ENCODE results near the gene STAB2. TPM values are rescaled to one million over a fixed set of nuclear protein-coding genes. Genes with fewer than 3 reads are reported as not detected.

STAB2 gene
- total RNA-seq, 2 experiments from 2014 or later = not detected

DNA sequence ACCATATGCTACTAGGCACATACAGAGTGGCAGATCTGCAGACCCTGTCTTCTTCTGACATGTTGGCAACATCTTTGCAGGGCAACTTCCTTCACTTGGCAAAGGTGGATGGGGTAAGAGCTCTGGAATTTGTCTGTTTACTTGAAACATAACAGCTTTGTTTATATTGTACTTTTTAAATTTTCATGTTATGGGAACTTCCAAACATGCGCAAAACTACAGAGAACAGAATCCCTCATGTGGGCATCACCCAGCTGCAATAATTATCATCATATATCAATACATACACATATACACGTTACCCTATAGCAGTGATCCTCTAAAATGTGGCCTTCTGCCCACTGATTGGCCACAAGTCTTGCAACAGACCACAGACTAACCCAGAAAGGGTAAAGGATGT is 103.4 kb downstream of the STAB2 start:
- Histone ChIP-seq H3K4me1 (ENCODE audit: insufficient read depth, low read length, poor library complexity, severe bottlenecking) (no peaks in the 10 kb centered on the region), H4K20me1 (ENCODE audit: insufficient read depth, low read length) (no peaks in the 10 kb centered on the region), H3K4me3 (ENCODE audit: low read depth, low read length, poor library complexity, severe bottlenecking) (no peak overlapping the region), H3K27ac (ENCODE audit: low read depth, low read length, poor library complexity, severe bottlenecking) (no peak overlapping the region), H3K9me2 (ENCODE audit: insufficient read depth, low read length) (no peaks in the 10 kb centered on the region), H3K79me2 (ENCODE audit: insufficient read depth, low read depth, low read length) (no peaks in the 10 kb centered on the region), H3K9me3 (ENCODE audit: low read length) (no peaks in the 10 kb centered on the region), H3K4me2 (ENCODE audit: low read length) (no peak overlapping the region), H2AFZ (ENCODE audit: low read length) (no peak overlapping the region), H3K36me3 (ENCODE audit: insufficient read depth, low read length) (no peaks in the 10 kb centered on the region)
- CTCF ChIA-PET (ENCODE audit: unreplicated experiment) = no interaction called here
- TF ChIP-seq EZH2phosphoT487 (IDR thresholded peaks at IDR 0.05; ENCODE audit: borderline replicate concordance, low read depth, low read length) (no peak), CTCF (conservative IDR thresholded peaks at IDR 0.05; ENCODE audit: low read length) (no peak)
- intact Hi-C loops (cut with micrococcal nuclease; ENCODE audit: unreplicated experiment) = no loop called here
- no peak for DNase-seq (ENCODE audit: low spot score)
- BruUV-seq (replicated peaks) = no TSS peak
- POLR2A ChIA-PET = no interaction called here

- no peaks in the 10 kb centered on the region for H3K79me2 ChIP-seq (ENCODE audit: insufficient read depth, low read depth, low read length)
- H3K9me2 ChIP-seq (ENCODE audit: insufficient read depth, low read length) = no peaks in the 10 kb centered on the region
- no peaks in the 10 kb centered on the region for H4K20me1 ChIP-seq (ENCODE audit: insufficient read depth, low read length)
- H3K4me2 ChIP-seq (ENCODE audit: low read length) = no peak overlapping the region
- no peak overlapping the region for H2AFZ ChIP-seq (ENCODE audit: low read length)
- intact Hi-C loops (cut with micrococcal nuclease; ENCODE audit: unreplicated experiment) = no loop called here
- no TSS peak for BruUV-seq (replicated peaks)
- TF ChIP-seq EZH2phosphoT487 (IDR thresholded peaks at IDR 0.05; ENCODE audit: borderline replicate concordance, low read depth, low read length) = no peak
- no peak for TF ChIP-seq CTCF (conservative IDR thresholded peaks at IDR 0.05; ENCODE audit: low read length)
- no peaks in the 10 kb centered on the region for H3K36me3 ChIP-seq (ENCODE audit: insufficient read depth, low read length)
- ChIA-PET CTCF (ENCODE audit: unreplicated experiment) (no interaction called here), POLR2A (no interaction called here)
- H3K9me3 ChIP-seq (ENCODE audit: low read length) = no peaks in the 10 kb centered on the region
- no peaks in the 10 kb centered on the region for H3K4me1 ChIP-seq (ENCODE audit: insufficient read depth, low read length, poor library complexity, severe bottlenecking)
- no peak for DNase-seq (ENCODE audit: low spot score)
- H3K27ac ChIP-seq (ENCODE audit: low read depth, low read length, poor library complexity, severe bottlenecking) = no peak overlapping the region
- H3K4me3 ChIP-seq (ENCODE audit: low read depth, low read length, poor library complexity, severe bottlenecking) = no peak overlapping the region
Observed at GRCh38 chr12:103691063-103691462, 104.0 kb downstream of the STAB2 start.

- Histone ChIP-seq H3K9me2 (ENCODE audit: insufficient read depth, low read length) (no peaks in the 10 kb centered on the region), H3K79me2 (ENCODE audit: insufficient read depth, low read depth, low read length) (no peaks in the 10 kb centered on the region), H2AFZ (ENCODE audit: low read length) (no peak overlapping the region), H3K4me2 (ENCODE audit: low read length) (no peak overlapping the region), H3K4me1 (ENCODE audit: insufficient read depth, low read length, poor library complexity, severe bottlenecking) (no peaks in the 10 kb centered on the region), H3K9me3 (ENCODE audit: low read length) (no peaks in the 10 kb centered on the region), H3K36me3 (ENCODE audit: insufficient read depth, low read length) (no peaks in the 10 kb centered on the region), H4K20me1 (ENCODE audit: insufficient read depth, low read length) (no peaks in the 10 kb centered on the region), H3K4me3 (ENCODE audit: low read depth, low read length, poor library complexity, severe bottlenecking) (no peak overlapping the region), H3K27ac (ENCODE audit: low read depth, low read length, poor library complexity, severe bottlenecking) (no peak overlapping the region)
- POLR2A ChIA-PET = no interaction called here
- TF ChIP-seq CTCF (conservative IDR thresholded peaks at IDR 0.05; ENCODE audit: low read length) = no peak
- no peak for TF ChIP-seq EZH2phosphoT487 (IDR thresholded peaks at IDR 0.05; ENCODE audit: borderline replicate concordance, low read depth, low read length)
- CTCF ChIA-PET (ENCODE audit: unreplicated experiment) = no interaction called here
- intact Hi-C loops (cut with micrococcal nuclease; ENCODE audit: unreplicated experiment) = no loop called here
- no TSS peak for BruUV-seq (replicated peaks)
- DNase-seq (ENCODE audit: low spot score) = no peak
Observed at GRCh38 chr12:103696101-103696500, 109.0 kb downstream of the STAB2 start.
